Upper lobe of left lung (tissue), 6 donors: ENCODE results near the gene GPR18. TPM values are rescaled to one million over a fixed set of nuclear protein-coding genes. Genes with fewer than 3 reads are reported as not detected.

Experiments used
- ATAC-seq, 2 donors: fragments of 200-7000 bp; cut with Tn5 transposase; one replicate each; pipeline ENCODE4 v1.9.1; 2022; ENCODE audit warnings: mild to moderate bottlenecking in 2 of 2, moderate library complexity in 2 of 2; ENCODE audit not compliant: low FRiP score in 2 of 2
- DNase-seq, 2 donors: peaks; one replicate each; pipeline ENCODE4 v3.0.0-alpha.2; 2019 to 2020
- H3K27ac ChIP-seq, 4 donors: fragments of 200-600 bp; sonication (generic); one replicate each; pipeline ENCODE4 v1.5.1; 2016 to 2019
- H3K27me3 ChIP-seq, 4 donors: fragments of 200-600 bp; sonication (generic); one replicate each; pipeline ENCODE4 v1.5.1; 2017 to 2019
- H3K36me3 ChIP-seq, 4 donors: fragments of 200-600 bp; sonication (generic); one replicate each; pipeline ENCODE4 v1.5.1; 2016 to 2019
- H3K4me1 ChIP-seq, 4 donors: fragments of 200-600 bp; sonication (generic); one replicate each; pipeline ENCODE4 v1.5.1; 2018 to 2019
- H3K4me3 ChIP-seq, 4 donors: fragments of 200-600 bp; sonication (generic); one replicate each; pipeline ENCODE4 v1.5.1; 2017 to 2019; ENCODE audit warnings: mild to moderate bottlenecking in 2 of 4, moderate library complexity in 1 of 4
- H3K9me3 ChIP-seq, 4 donors: fragments of 200-600 bp; sonication (generic); one replicate each; pipeline ENCODE4 v1.5.1; 2018 to 2019
- CTCF ChIP-seq, 6 experiments: fragments of 450-650 bp in 4 of 6; fragments of 200-600 bp in 2 of 6; sonication (generic) in 2 of 6; IDR thresholded peaks; one replicate each; pipeline ENCODE4 v1.5.1; 2016 to 2019; ENCODE audit warnings: antibody characterized with exemption in 6 of 6
- EP300 ChIP-seq, 4 donors: sonication (generic); formaldehyde crosslinking; IDR thresholded peaks; one replicate each; pipeline ENCODE4 v1.5.1; 2017; ENCODE audit warnings: antibody characterized with exemption in 4 of 4, control low read depth in 2 of 4
- POLR2A ChIP-seq, 4 donors: fragments of 450-650 bp; IDR thresholded peaks; one replicate each; pipeline ENCODE4 v1.5.1; 2016 to 2017; ENCODE audit warnings: antibody characterized with exemption in 4 of 4, mild to moderate bottlenecking in 2 of 4
- POLR2AphosphoS5 ChIP-seq, 2 donors: sonication (generic); formaldehyde crosslinking; IDR thresholded peaks; one replicate each; pipeline ENCODE4 v1.5.1; 2017; ENCODE audit warnings: antibody characterized with exemption in 2 of 2
- WGBS, 2 donors: methylation state at CpG; one replicate each; pipeline ENCODE4 v1.1.5; 2017 to 2018; 5-methylcytosine and 5-hydroxymethylcytosine counted together
- total RNA-seq, 6 donors: library from RNA; depleted of rRNA in 4 of 6; stranded (reverse); fragments of >200 nt in 4 of 6; gene quantifications; one replicate each; pipeline versions ENCODE4 v1.1.0 to v1.2.1, GENCODE V29; 2016 to 2021
- donor health status: DM: no; HTN: no; CAD: no; lungs with moderate emphysema.
- donor health status: DM: no; HTN: yes; CAD: no; lungs with severe emphysema.

GPR18 gene
- total RNA-seq, 6 donors from 2014 or later: 0.52 to 0.94 TPM; not detected in 4

GRCh38 chr13:99305158-99305557, 47.0 kb upstream of the GPR18 start:
- ATAC-seq (no peak), DNase-seq (no peak)
- Histone ChIP-seq H3K4me1 (peaks cover 0 to 10% (median 5%) of the 10 kb centered on the region in 4 donors), H3K36me3 (no peaks in the 10 kb centered on the region), H3K9me3 (no peaks in the 10 kb centered on the region), H3K27ac (peak overlapping the region in 3 of 4 donors; percentile 14 to 77 (median 27)), H3K4me3 (peak overlapping the region in 3 of 4 donors; percentile 21 to 35 (median 31)), H3K27me3 (no peaks in the 10 kb centered on the region)
- no peak for TF ChIP-seq CTCF (IDR thresholded peaks at IDR 0.05)
- WGBS, 2 donors: 68 to 87% methylated on average over 5 of the region's 5 CpGs

- Histone ChIP-seq H3K9me3 (no peaks in the 10 kb centered on the region), H3K4me3 (peak overlapping the region in 2 of 4 donors; percentile 17 to 35), H3K4me1 (peaks cover 0 to 10% (median 5%) of the 10 kb centered on the region in 4 donors), H3K27ac (peak overlapping the region in 2 of 4 donors; percentile 27 to 77), H3K36me3 (no peaks in the 10 kb centered on the region), H3K27me3 (no peaks in the 10 kb centered on the region)
- no peak for ATAC-seq
- TF ChIP-seq POLR2AphosphoS5 (IDR thresholded peaks at IDR 0.05): no peak
- TF ChIP-seq POLR2A (IDR thresholded peaks at IDR 0.05): no peak
- no peak for TF ChIP-seq CTCF (IDR thresholded peaks at IDR 0.05)
- no peak for TF ChIP-seq EP300 (IDR thresholded peaks at IDR 0.05)
- 76 to 85% methylated on average over 4 of the region's 4 CpGs for WGBS, 2 donors
- DNase-seq: no peak
Measured at GRCh38 chr13:99304541-99304940, 46.4 kb upstream of the GPR18 start.

- peak overlapping the region in 2 of 4 donors; percentile 17 to 35 for H3K4me3 ChIP-seq
- 79 to 84% methylated on average over 14 of the region's 14 CpGs for WGBS, 2 donors
- TF ChIP-seq EP300 (IDR thresholded peaks at IDR 0.05) (peak in 1 of 4 donors; percentile 35), CTCF (IDR thresholded peaks at IDR 0.05) (no peak), POLR2A (IDR thresholded peaks at IDR 0.05) (peak in 1 of 4 donors; percentile 69), POLR2AphosphoS5 (IDR thresholded peaks at IDR 0.05) (peak in 1 of 2 donors; percentile 41)
- H3K27me3 ChIP-seq: no peaks in the 10 kb centered on the region
- no peaks in the 10 kb centered on the region for H3K9me3 ChIP-seq
- H3K27ac ChIP-seq: peak overlapping the region in 3 of 4 donors; percentile 15 to 77 (median 27)
- H3K4me1 ChIP-seq: peaks cover 0 to 10% (median 5%) of the 10 kb centered on the region in 4 donors
- peak in 1 of 2 donors; percentile 20 for ATAC-seq
- DNase-seq: peak; percentile 44 to 69
- no peaks in the 10 kb centered on the region for H3K36me3 ChIP-seq
Measured at GRCh38 chr13:99303863-99304521, 45.8 kb upstream of the GPR18 start.

- no peak for TF ChIP-seq POLR2A (IDR thresholded peaks at IDR 0.05)
- TF ChIP-seq POLR2AphosphoS5 (IDR thresholded peaks at IDR 0.05): no peak
- no peak for TF ChIP-seq EP300 (IDR thresholded peaks at IDR 0.05)
- TF ChIP-seq CTCF (IDR thresholded peaks at IDR 0.05): no peak
- H3K36me3 ChIP-seq: no peaks in the 10 kb centered on the region
- DNase-seq: no peak
- peaks cover 0 to 5% (median 2%) of the 10 kb centered on the region in 4 donors for H3K4me1 ChIP-seq
- no peak overlapping the region for H3K4me3 ChIP-seq
- H3K27me3 ChIP-seq: no peaks in the 10 kb centered on the region
- ATAC-seq: no peak
- no peak overlapping the region for H3K27ac ChIP-seq
- H3K9me3 ChIP-seq: no peaks in the 10 kb centered on the region
- WGBS, 2 donors: 92 to 94% methylated on average over 8 of the region's 8 CpGs
Measured at GRCh38 chr13:99302637-99303505, 44.7 kb upstream of the GPR18 start.
